MCF 10A (cell line): ENCODE results near the gene MTFMT. TPM values are rescaled to one million over a fixed set of nuclear protein-coding genes. Genes with fewer than 3 reads are reported as not detected.

Experiments used
- BruUV-seq: library from RNA; stranded (reverse); fragments of 400-500 nt; replicated peaks from 2 replicates; lab custom pipeline; 2021; lab: Mats Ljungman, UMichigan
- CTCF ChIA-PET: fragments of 300-600 bp; sonication (Branson Sonifier 250); formaldehyde crosslinking; extraction: SDS; loops from one replicate; lab custom pipeline; 2021; ENCODE audit warnings: antibody characterized with exemption, inconsistent platforms; lab: Yijun Ruan, JAX
- POLR2A ChIA-PET: fragments of 300-600, 350-650 bp; sonication (Branson Sonifier 250); formaldehyde crosslinking; extraction: SDS; loops from one replicate; lab custom pipeline; 2020; ENCODE audit warnings: antibody characterized with exemption, inconsistent platforms; lab: Yijun Ruan, JAX
- DNase-seq: peaks from one replicate; pipeline ENCODE4 v3.0.0-alpha.2; 2018; ENCODE audit not compliant: unreplicated experiment
- H3K27ac Mint-ChIP-seq: one replicate; pipeline ENCODE4 v1.8.0; 2022; ENCODE audit warnings: mild to moderate bottlenecking, low read depth, mixed read lengths; ENCODE audit not compliant: unreplicated experiment
- H3K27me3 Mint-ChIP-seq: one replicate; pipeline ENCODE4 v1.8.0; 2022; ENCODE audit warnings: mixed read lengths; ENCODE audit not compliant: insufficient read depth, unreplicated experiment
- H3K36me3 Mint-ChIP-seq: one replicate; pipeline ENCODE4 v1.8.0; 2022; ENCODE audit warnings: mild to moderate bottlenecking, moderate library complexity, mixed read lengths; ENCODE audit not compliant: insufficient read depth, unreplicated experiment
- H3K4me1 Mint-ChIP-seq: one replicate; pipeline ENCODE4 v1.8.0; 2022; ENCODE audit warnings: mixed read lengths; ENCODE audit not compliant: insufficient read depth, unreplicated experiment
- H3K4me3 Mint-ChIP-seq: one replicate; pipeline ENCODE4 v1.8.0; 2022; ENCODE audit warnings: mild to moderate bottlenecking, moderate library complexity, mixed read lengths; ENCODE audit not compliant: unreplicated experiment
- H3K9me3 Mint-ChIP-seq: one replicate; pipeline ENCODE4 v1.8.0; 2022; ENCODE audit warnings: mixed read lengths; ENCODE audit not compliant: unreplicated experiment
- intact Hi-C: fragments of 100-400 bp; cut with micrococcal nuclease; formaldehyde crosslinking; loops from 2 replicates; pipeline ENCODE4 v1.14.1; 2022
- total RNA-seq: library from RNA; stranded (reverse); gene quantifications from 2 replicates; pipeline ENCODE4 v1.2.3, GENCODE V29; 2022
- TF ChIP-seq, protein P1 (sequence below): fragments of 200-600 bp; IDR thresholded peaks from one replicate; pipeline ENCODE4 v1.8.0; 2022; ENCODE audit warnings: antibody characterized with exemption, mild to moderate bottlenecking; ENCODE audit not compliant: unreplicated experiment

Gene MTFMT
- total RNA-seq, 1 experiment from 2014 or later, result 15.9 TPM

DNA sequence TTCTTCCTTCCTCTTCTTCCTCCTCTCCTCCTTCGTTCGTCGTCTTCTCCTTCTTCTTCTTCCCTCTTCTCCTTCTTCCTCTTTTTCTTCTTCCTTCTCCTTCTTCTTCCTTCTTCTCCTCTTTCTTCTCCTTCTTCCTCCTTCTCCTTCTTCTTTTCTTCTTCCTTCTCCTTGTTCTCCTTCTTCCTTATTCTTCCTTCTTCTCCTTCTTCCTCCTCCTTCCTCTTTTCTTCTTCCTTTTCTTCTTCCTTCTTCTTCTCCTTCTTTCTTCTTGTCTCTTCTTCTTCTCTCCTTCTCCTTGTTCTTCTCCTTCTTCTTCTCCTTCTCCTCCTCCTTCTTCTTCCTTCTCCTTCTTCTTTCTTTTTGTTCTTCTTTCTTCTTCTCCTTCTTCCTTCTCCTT, 75.0 kb downstream of the MTFMT start:
- DNase-seq, result no peak
- POLR2A ChIA-PET, result no interaction called here
- no peaks in the 10 kb centered on the region for H3K27me3 Mint-ChIP-seq
- intact Hi-C loops, result no loop called here
- H3K4me3 Mint-ChIP-seq, result no peak overlapping the region
- TF ChIP-seq, protein P1, sequence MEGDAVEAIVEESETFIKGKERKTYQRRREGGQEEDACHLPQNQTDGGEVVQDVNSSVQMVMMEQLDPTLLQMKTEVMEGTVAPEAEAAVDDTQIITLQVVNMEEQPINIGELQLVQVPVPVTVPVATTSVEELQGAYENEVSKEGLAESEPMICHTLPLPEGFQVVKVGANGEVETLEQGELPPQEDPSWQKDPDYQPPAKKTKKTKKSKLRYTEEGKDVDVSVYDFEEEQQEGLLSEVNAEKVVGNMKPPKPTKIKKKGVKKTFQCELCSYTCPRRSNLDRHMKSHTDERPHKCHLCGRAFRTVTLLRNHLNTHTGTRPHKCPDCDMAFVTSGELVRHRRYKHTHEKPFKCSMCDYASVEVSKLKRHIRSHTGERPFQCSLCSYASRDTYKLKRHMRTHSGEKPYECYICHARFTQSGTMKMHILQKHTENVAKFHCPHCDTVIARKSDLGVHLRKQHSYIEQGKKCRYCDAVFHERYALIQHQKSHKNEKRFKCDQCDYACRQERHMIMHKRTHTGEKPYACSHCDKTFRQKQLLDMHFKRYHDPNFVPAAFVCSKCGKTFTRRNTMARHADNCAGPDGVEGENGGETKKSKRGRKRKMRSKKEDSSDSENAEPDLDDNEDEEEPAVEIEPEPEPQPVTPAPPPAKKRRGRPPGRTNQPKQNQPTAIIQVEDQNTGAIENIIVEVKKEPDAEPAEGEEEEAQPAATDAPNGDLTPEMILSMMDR, result no peak
- no peak overlapping the region for H3K27ac Mint-ChIP-seq
- no TSS peak for BruUV-seq
- CTCF ChIA-PET, result no interaction called here
- H3K4me1 Mint-ChIP-seq, result no peaks in the 10 kb centered on the region
- peaks cover 34% of the 10 kb centered on the region for H3K9me3 Mint-ChIP-seq
- H3K36me3 Mint-ChIP-seq, result peaks cover 34% of the 10 kb centered on the region

DNA sequence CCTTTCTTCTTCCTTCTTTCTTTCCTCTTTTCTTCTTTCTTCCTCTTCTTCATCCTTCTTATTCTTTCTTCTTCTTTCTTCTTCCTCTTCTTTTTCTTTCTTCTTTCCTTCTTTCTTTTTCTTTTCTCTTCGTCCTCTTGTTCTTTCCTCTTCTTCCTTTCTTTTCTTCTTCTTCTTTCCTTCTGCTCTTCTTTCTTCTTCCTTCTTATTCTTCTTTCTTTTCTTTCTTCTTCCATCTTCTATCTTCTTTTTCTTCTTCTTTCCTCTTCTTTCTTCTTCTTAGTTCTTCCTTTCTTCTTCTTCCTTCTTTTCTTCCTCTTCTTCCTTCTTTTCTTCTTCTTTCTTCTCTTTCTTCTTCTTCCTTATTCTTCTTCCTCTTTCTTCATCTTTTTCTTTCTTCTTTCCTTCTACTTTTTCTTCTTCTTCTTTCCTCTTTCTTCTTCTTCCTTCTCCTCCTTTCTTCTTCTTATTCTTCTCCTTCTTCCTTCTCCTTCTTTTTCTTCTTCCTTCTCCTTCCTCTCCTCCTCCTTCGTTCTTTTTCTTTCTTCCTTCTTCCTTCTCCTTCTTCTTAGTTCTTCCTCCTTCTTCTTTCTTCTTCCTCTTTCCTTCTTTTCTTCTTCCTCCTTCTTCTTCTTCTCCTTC, 77.5 kb downstream of the MTFMT start:
- Mint-ChIP-seq H3K36me3 (peaks cover 20% of the 10 kb centered on the region), H3K4me1 (no peaks in the 10 kb centered on the region), H3K27ac (no peak overlapping the region), H3K27me3 (no peaks in the 10 kb centered on the region), H3K9me3 (peaks cover 34% of the 10 kb centered on the region), H3K4me3 (no peak overlapping the region)
- CTCF ChIA-PET, result no interaction called here
- POLR2A ChIA-PET, result no interaction called here
- intact Hi-C loops, result no loop called here
- no TSS peak for BruUV-seq
- no peak for DNase-seq
- TF ChIP-seq, protein P1, result no peak

Other genes starting within 250 kb of the MTFMT start
- gene PIF1, start 204.0 kb downstream of the MTFMT start, total RNA-seq, result 8.1 and 13.4 TPM in 2 replicates
- gene PLEKHO2, start 187.7 kb downstream of the MTFMT start, total RNA-seq, result 2.0 and 2.7 TPM in 2 replicates
- 0.16 and 0.66 TPM in 2 replicates for gene ANKDD1A, start 117.7 kb downstream of the MTFMT start, total RNA-seq
- 63.1 and 70.4 TPM in 2 replicates for gene SPG21, start 39.7 kb downstream of the MTFMT start, total RNA-seq
- gene SLC51B, start 15.7 kb upstream of the MTFMT start, total RNA-seq, result not detected in 2 replicates
- gene RASL12, start 38.4 kb upstream of the MTFMT start, total RNA-seq, result not detected in 2 replicates
- not detected in 2 replicates for gene KBTBD13, start 47.1 kb upstream of the MTFMT start, total RNA-seq
- 3.0 and 3.5 TPM in 2 replicates for gene UBAP1L, start 85.6 kb upstream of the MTFMT start, total RNA-seq
- 26.3 and 31.0 TPM in 2 replicates for gene PDCD7, start 104.2 kb upstream of the MTFMT start, total RNA-seq
- 47.9 and 48.9 TPM in 2 replicates for gene CLPX, start 155.7 kb upstream of the MTFMT start, total RNA-seq
- gene CILP, start 181.8 kb upstream of the MTFMT start, total RNA-seq, result not detected in 2 replicates